SK-N-SH (cell line): ENCODE results near the gene MZT1. TPM values are rescaled to one million over a fixed set of nuclear protein-coding genes. Genes with fewer than 3 reads are reported as not detected.

ENCODE experiments used
- CTCF ChIA-PET: fragments of 300-600, 350-600 bp; formaldehyde crosslinking; extraction: SDS; loops from one replicate; lab custom pipeline; 2021; lab: Yijun Ruan, JAX
- POLR2A ChIA-PET: fragments of 350-600 bp; sonication (Branson Sonifier 250); formaldehyde crosslinking; extraction: SDS; loops from one replicate; lab custom pipeline; 2020; ENCODE audit warnings: antibody characterized with exemption, inconsistent platforms; lab: Yijun Ruan, JAX
- DNase-seq: peaks from one replicate; pipeline ENCODE4 v3.0.0; 2012
- H2AFZ ChIP-seq: fragments of 200-600 bp; sonication (generic); 2 replicates; pipeline ENCODE4 v1.8.1; 2016; ENCODE audit warnings: antibody characterized with exemption, mild to moderate bottlenecking, low read depth
- H3F3A ChIP-seq: fragments of 200-600 bp; sonication (generic); replicated peaks from 2 replicates; pipeline ENCODE3; 2016; ENCODE audit warnings: antibody characterized with exemption, mild to moderate bottlenecking; ENCODE audit not compliant: insufficient read depth
- H3K27ac ChIP-seq, 2 experiments: fragments of 200-500 bp in 1 of 2; fragments of 200-600 bp in 1 of 2; sonication (Bioruptor generic) in 1 of 2; sonication (generic), shearing (Covaris generic) in 1 of 2; 2 replicates each; pipeline versions ENCODE4 v1.5.1 to v1.6.1; 2014 to 2016; ENCODE audit warnings: low read depth in 2 of 2, inconsistent platforms in 1 of 2, low read length in 1 of 2, mild to moderate bottlenecking in 1 of 2, mixed read lengths in 1 of 2
- H3K27me3 ChIP-seq: fragments of 200-600 bp; sonication (generic), shearing (Covaris generic); 2 replicates; pipeline ENCODE4 v1.6.1; 2016; ENCODE audit warnings: mixed run types; ENCODE audit not compliant: insufficient read depth
- H3K36me3 ChIP-seq, 2 experiments: fragments of 200-500 bp in 1 of 2; fragments of 200-600 bp in 1 of 2; sonication (Bioruptor generic) in 1 of 2; sonication (generic) in 1 of 2; replicated peaks in 1 of 2; 2 replicates each; pipeline versions ENCODE3 to v1.5.1; 2014 to 2016; ENCODE audit warnings: low read length in 1 of 2, mild to moderate bottlenecking in 1 of 2; ENCODE audit not compliant: insufficient read depth in 2 of 2, control insufficient read depth in 1 of 2
- H3K4me1 ChIP-seq, 2 experiments: fragments of 200-500 bp in 1 of 2; fragments of 200-600 bp in 1 of 2; sonication (Bioruptor generic) in 1 of 2; sonication (generic), shearing (Covaris generic) in 1 of 2; 2 replicates each; pipeline versions ENCODE4 v1.5.1 to v1.6.1; 2014 to 2016; ENCODE audit warnings: low read depth in 1 of 2, low read length in 1 of 2, mixed run types in 1 of 2; ENCODE audit not compliant: insufficient read depth in 2 of 2, control insufficient read depth in 1 of 2
- H3K4me2 ChIP-seq: fragments of 200-600 bp; sonication (generic), shearing (Covaris generic); 2 replicates; pipeline ENCODE4 v1.6.1; 2017; ENCODE audit warnings: mixed run types
- H3K4me3 ChIP-seq, 2 experiments: fragments of 200-500 bp in 1 of 2; fragments of 200-600 bp in 1 of 2; sonication (Bioruptor generic) in 1 of 2; sonication (generic), shearing (Covaris generic) in 1 of 2; 2 replicates each; pipeline versions ENCODE4 v1.5.1 to v1.8.1; 2014 to 2016; ENCODE audit warnings: low read depth in 2 of 2, inconsistent platforms in 1 of 2, low read length in 1 of 2, mild to moderate bottlenecking in 1 of 2, mixed read lengths in 1 of 2, moderate library complexity in 1 of 2
- H3K79me2 ChIP-seq: fragments of 200-600 bp; sonication (generic); 2 replicates; pipeline ENCODE4 v1.8.1; 2017; ENCODE audit warnings: mild to moderate bottlenecking; ENCODE audit not compliant: insufficient read depth
- H3K9ac ChIP-seq: fragments of 200-600 bp; sonication (generic); 2 replicates; pipeline ENCODE4 v1.6.1; 2017; ENCODE audit warnings: mixed run types
- H3K9me2 ChIP-seq: fragments of 200-600 bp; sonication (generic); 2 replicates; pipeline ENCODE4 v1.6.1; 2017; ENCODE audit warnings: mixed run types
- H3K9me3 ChIP-seq: fragments of 200-600 bp; sonication (generic); 2 replicates; pipeline ENCODE4 v1.6.1; 2017; ENCODE audit warnings: mixed run types, mild to moderate bottlenecking, moderate library complexity
- H4K20me1 ChIP-seq: fragments of 200-600 bp; sonication (generic); 2 replicates; pipeline ENCODE4 v1.6.1; 2017; ENCODE audit warnings: mild to moderate bottlenecking, mixed run types; ENCODE audit not compliant: insufficient read depth
- CHD2 ChIP-seq: fragments of 150-350 bp; IDR thresholded peaks from 2 replicates; pipeline ENCODE4 v1.6.1; 2018; ENCODE audit warnings: low read length; ENCODE audit not compliant: partially characterized antibody
- ELF1 ChIP-seq: IDR thresholded peaks from 2 replicates; pipeline ENCODE4 v1.4.0; 2012
- EP300 ChIP-seq, 2 experiments: IDR thresholded peaks; 2 replicates each; pipeline versions ENCODE4 v1.4.0 to v1.6.1; 2012; ENCODE audit warnings: borderline replicate concordance in 1 of 2, low read depth in 1 of 2, low read length in 1 of 2
- EZH2phosphoT487 ChIP-seq: fragments of 200-600 bp; sonication (generic); IDR thresholded peaks from 2 replicates; pipeline ENCODE4 v1.6.1; 2017; ENCODE audit warnings: low read depth, mixed run types, mild to moderate bottlenecking, antibody characterized with exemption, moderate library complexity, borderline replicate concordance
- FOXJ3 ChIP-seq: sonication (generic); formaldehyde crosslinking; IDR thresholded peaks from 2 replicates; pipeline ENCODE4 v1.5.1; 2020; ENCODE audit warnings: mild to moderate bottlenecking, missing genetic modification reagents
- GATA2 ChIP-seq: sonication (generic); formaldehyde crosslinking; IDR thresholded peaks from 2 replicates; pipeline ENCODE4 v1.5.0; 2020; ENCODE audit warnings: mild to moderate bottlenecking, missing genetic modification reagents
- MEF2A ChIP-seq: IDR thresholded peaks from 2 replicates; pipeline ENCODE4 v1.4.0; 2012; ENCODE audit warnings: low read depth, borderline replicate concordance
- MXI1 ChIP-seq: IDR thresholded peaks from 2 replicates; pipeline ENCODE4 v1.6.1; 2012; ENCODE audit warnings: mild to moderate bottlenecking, low read depth, low read length, improper control_type of control experiment
- NFIC ChIP-seq: IDR thresholded peaks from 2 replicates; pipeline ENCODE4 v1.4.0; 2012; ENCODE audit warnings: borderline replicate concordance
- NRF1 ChIP-seq: IDR thresholded peaks from 2 replicates; pipeline ENCODE4 v1.6.1; 2012; ENCODE audit warnings: low read depth, mild to moderate bottlenecking, low read length
- RAD21 ChIP-seq: IDR thresholded peaks from 2 replicates; pipeline ENCODE4 v1.6.1; 2012; ENCODE audit warnings: mild to moderate bottlenecking, low read length
- RFX5 ChIP-seq: IDR thresholded peaks from 2 replicates; pipeline ENCODE4 v1.6.1; 2012; ENCODE audit warnings: mild to moderate bottlenecking, improper control_type of control experiment, low read length
- RXRA ChIP-seq: IDR thresholded peaks from 2 replicates; pipeline ENCODE4 v1.4.0; 2012; ENCODE audit warnings: low read depth, mild to moderate bottlenecking, borderline replicate concordance
- TAF1 ChIP-seq: IDR thresholded peaks from 2 replicates; pipeline ENCODE4 v1.6.1; 2012; ENCODE audit warnings: low read depth, mild to moderate bottlenecking, low read length, moderate library complexity, borderline replicate concordance
- TCF12 ChIP-seq: IDR thresholded peaks from 2 replicates; pipeline ENCODE4 v1.4.0; 2012
- polyA plus RNA-seq, 3 experiments: library from polyadenylated mRNA; depleted of rRNA; stranded (reverse); fragments of >200 nt; gene quantifications; 2 replicates each; pipeline ENCODE4 v1.2.3, GENCODE V29; 2012
- TF ChIP-seq, protein P1 (sequence below): IDR thresholded peaks from 2 replicates; pipeline ENCODE4; 2012
- TF ChIP-seq, protein P2 (sequence below): IDR thresholded peaks from 2 replicates; pipeline ENCODE4 v1.4.0; 2012; ENCODE audit warnings: low read depth, borderline replicate concordance
- TF ChIP-seq, protein P3 (sequence below): IDR thresholded peaks from 2 replicates; pipeline ENCODE4 v1.4.0; 2012; ENCODE audit warnings: low read depth, borderline replicate concordance
- TF ChIP-seq, protein P4 (sequence below): fragments of 150-350 bp; IDR thresholded peaks from 2 replicates; pipeline ENCODE4 v1.6.1; 2016; ENCODE audit warnings: mild to moderate bottlenecking, low read depth, low read length
- TF ChIP-seq, protein P5 (sequence below): fragments of 150-350 bp; IDR thresholded peaks from 2 replicates; pipeline ENCODE4 v1.6.1; 2017; ENCODE audit warnings: antibody characterized with exemption, low read length, low read depth, borderline replicate concordance

MZT1 gene
- polyA plus RNA-seq, 1 of the 3 experiments (the other 2 are of a cell fraction) = 8.2 TPM

DNA sequence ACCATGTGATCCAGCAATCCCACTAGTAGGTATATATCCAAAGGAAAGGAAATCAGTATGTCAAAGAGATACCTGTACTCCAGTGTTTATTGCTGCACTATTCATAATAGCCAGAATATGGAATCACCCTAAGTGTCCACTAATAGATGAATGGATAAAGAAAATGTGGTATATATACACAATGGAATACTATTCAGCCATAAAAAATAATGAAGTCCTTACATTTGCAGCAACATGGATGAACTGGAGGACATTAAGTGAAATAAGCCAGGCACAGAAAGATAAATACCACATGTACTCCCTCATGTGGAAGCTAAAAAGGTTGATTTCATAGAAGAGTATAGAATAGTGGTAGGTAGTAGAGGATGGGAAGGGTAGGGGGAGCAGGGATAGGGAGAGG is 23.8 kb upstream of the MZT1 start:
- Histone ChIP-seq H3K9me2 (no peaks in the 10 kb centered on the region), H2AFZ (no peak overlapping the region)
- TF ChIP-seq MEF2A (no peak), NRF1 (no peak), TCF12 (no peak), EP300 (IDR thresholded peaks at IDR 0.05; ENCODE audit: borderline replicate concordance in 1 of 2, low read depth in 1 of 2, low read length in 1 of 2) (no peak), RAD21 (no peak), ELF1 (no peak), CHD2 (no peak), TAF1 (no peak), GATA2 (no peak), RFX5 (no peak), EZH2phosphoT487 (no peak), FOXJ3 (no peak), RXRA (no peak), MXI1 (no peak), NFIC (no peak)
- TF ChIP-seq, protein P1, sequence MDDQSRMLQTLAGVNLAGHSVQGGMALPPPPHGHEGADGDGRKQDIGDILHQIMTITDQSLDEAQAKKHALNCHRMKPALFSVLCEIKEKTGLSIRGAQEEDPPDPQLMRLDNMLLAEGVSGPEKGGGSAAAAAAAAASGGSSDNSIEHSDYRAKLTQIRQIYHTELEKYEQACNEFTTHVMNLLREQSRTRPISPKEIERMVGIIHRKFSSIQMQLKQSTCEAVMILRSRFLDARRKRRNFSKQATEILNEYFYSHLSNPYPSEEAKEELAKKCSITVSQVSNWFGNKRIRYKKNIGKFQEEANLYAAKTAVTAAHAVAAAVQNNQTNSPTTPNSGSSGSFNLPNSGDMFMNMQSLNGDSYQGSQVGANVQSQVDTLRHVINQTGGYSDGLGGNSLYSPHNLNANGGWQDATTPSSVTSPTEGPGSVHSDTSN = no peak
- TF ChIP-seq, protein P2, sequence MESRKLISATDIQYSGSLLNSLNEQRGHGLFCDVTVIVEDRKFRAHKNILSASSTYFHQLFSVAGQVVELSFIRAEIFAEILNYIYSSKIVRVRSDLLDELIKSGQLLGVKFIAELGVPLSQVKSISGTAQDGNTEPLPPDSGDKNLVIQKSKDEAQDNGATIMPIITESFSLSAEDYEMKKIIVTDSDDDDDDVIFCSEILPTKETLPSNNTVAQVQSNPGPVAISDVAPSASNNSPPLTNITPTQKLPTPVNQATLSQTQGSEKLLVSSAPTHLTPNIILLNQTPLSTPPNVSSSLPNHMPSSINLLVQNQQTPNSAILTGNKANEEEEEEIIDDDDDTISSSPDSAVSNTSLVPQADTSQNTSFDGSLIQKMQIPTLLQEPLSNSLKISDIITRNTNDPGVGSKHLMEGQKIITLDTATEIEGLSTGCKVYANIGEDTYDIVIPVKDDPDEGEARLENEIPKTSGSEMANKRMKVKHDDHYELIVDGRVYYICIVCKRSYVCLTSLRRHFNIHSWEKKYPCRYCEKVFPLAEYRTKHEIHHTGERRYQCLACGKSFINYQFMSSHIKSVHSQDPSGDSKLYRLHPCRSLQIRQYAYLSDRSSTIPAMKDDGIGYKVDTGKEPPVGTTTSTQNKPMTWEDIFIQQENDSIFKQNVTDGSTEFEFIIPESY = no peak
- TF ChIP-seq, protein P3, sequence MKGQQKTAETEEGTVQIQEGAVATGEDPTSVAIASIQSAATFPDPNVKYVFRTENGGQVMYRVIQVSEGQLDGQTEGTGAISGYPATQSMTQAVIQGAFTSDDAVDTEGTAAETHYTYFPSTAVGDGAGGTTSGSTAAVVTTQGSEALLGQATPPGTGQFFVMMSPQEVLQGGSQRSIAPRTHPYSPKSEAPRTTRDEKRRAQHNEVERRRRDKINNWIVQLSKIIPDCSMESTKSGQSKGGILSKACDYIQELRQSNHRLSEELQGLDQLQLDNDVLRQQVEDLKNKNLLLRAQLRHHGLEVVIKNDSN = no peak
- TF ChIP-seq, protein P4, sequence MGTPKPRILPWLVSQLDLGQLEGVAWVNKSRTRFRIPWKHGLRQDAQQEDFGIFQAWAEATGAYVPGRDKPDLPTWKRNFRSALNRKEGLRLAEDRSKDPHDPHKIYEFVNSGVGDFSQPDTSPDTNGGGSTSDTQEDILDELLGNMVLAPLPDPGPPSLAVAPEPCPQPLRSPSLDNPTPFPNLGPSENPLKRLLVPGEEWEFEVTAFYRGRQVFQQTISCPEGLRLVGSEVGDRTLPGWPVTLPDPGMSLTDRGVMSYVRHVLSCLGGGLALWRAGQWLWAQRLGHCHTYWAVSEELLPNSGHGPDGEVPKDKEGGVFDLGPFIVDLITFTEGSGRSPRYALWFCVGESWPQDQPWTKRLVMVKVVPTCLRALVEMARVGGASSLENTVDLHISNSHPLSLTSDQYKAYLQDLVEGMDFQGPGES = no peak
- TF ChIP-seq, protein P5, sequence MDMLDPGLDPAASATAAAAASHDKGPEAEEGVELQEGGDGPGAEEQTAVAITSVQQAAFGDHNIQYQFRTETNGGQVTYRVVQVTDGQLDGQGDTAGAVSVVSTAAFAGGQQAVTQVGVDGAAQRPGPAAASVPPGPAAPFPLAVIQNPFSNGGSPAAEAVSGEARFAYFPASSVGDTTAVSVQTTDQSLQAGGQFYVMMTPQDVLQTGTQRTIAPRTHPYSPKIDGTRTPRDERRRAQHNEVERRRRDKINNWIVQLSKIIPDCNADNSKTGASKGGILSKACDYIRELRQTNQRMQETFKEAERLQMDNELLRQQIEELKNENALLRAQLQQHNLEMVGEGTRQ = no peak
- TF ChIP-seq, all 33 proteins: peak for 0
- H3K4me2 ChIP-seq = no peak overlapping the region
- H3F3A ChIP-seq = peaks cover 5% of the 10 kb centered on the region
- no peaks in the 10 kb centered on the region for H3K9me3 ChIP-seq
- H3K4me3 ChIP-seq = no peak overlapping the region
- no peak for DNase-seq
- no peak overlapping the region for H3K27ac ChIP-seq
- H3K4me1 ChIP-seq = no peaks in the 10 kb centered on the region
- peaks cover 60% of the 10 kb centered on the region for H3K79me2 ChIP-seq
- peaks cover 67 to 75% of the 10 kb centered on the region in 2 experiments for H3K36me3 ChIP-seq
- CTCF ChIA-PET = interaction anchor here (1.2 kb wide), 1 partner anchor 18 kb away, joined by 3 read pairs; no protein-coding TSS in a partner anchor
- H4K20me1 ChIP-seq = no peaks in the 10 kb centered on the region
- POLR2A ChIA-PET = no interaction called here
- H3K9ac ChIP-seq = no peak overlapping the region
- no peaks in the 10 kb centered on the region for H3K27me3 ChIP-seq
